PC-9 (cell line): ENCODE data around the gene PRRC2A.

Experiments used
- EZH2 ChIP-seq: fragments of 200-600 bp; sonication (generic); IDR thresholded peaks from 2 replicates; pipeline ENCODE4 v1.8.0; 2017; ENCODE audit warnings: antibody characterized with exemption, low read depth
- TF ChIP-seq, protein P1 (sequence below): fragments of 200-600 bp; sonication (generic); conservative IDR thresholded peaks from 2 replicates; pipeline ENCODE4 v1.6.1; 2017; ENCODE audit warnings: mixed run types, antibody characterized with exemption, mild to moderate bottlenecking, moderate library complexity

DNA sequence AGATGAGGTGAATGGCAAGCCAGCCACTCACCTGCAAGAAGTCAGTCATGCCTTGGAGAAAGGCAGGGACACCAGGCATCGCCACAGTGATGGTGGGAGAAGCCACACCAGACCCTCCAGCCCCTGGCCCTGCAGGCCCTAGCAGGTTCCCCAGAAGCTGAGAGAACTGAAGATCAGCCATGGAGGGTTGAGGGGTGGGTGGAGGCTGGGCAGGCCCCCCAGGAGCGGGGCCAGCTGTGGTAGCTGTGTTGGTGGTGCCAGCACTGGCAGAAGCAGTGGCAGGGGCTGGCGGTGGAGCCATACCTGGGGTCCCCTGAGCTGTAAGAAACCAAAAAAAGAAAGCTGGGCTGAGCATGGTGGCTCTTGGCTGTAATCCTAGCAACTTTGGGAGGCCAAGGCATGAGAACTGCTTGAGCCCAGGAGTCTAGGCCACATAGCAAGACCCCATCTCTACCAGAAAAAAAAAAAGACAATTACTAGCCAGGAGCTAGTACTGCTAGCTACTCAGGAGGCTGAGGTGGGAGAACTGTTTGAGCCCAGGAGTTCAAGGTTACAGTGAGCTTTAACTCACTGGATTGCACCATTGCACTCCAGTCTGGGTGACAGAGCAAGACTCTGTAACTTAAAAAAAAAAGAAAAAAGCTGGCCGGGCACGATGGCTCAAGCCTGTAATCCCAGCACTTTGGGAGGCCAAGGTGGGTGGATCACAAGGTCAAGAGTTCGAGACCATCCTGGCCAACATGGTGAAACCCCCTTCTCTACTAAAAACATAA lies 22.5 kb downstream of the PRRC2A start:
- no peak for TF ChIP-seq EZH2
- TF ChIP-seq, protein P1, sequence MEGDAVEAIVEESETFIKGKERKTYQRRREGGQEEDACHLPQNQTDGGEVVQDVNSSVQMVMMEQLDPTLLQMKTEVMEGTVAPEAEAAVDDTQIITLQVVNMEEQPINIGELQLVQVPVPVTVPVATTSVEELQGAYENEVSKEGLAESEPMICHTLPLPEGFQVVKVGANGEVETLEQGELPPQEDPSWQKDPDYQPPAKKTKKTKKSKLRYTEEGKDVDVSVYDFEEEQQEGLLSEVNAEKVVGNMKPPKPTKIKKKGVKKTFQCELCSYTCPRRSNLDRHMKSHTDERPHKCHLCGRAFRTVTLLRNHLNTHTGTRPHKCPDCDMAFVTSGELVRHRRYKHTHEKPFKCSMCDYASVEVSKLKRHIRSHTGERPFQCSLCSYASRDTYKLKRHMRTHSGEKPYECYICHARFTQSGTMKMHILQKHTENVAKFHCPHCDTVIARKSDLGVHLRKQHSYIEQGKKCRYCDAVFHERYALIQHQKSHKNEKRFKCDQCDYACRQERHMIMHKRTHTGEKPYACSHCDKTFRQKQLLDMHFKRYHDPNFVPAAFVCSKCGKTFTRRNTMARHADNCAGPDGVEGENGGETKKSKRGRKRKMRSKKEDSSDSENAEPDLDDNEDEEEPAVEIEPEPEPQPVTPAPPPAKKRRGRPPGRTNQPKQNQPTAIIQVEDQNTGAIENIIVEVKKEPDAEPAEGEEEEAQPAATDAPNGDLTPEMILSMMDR = no peak
